ENCODE data around the gene MAN1C1.

The MAN1C1 gene

DNA sequence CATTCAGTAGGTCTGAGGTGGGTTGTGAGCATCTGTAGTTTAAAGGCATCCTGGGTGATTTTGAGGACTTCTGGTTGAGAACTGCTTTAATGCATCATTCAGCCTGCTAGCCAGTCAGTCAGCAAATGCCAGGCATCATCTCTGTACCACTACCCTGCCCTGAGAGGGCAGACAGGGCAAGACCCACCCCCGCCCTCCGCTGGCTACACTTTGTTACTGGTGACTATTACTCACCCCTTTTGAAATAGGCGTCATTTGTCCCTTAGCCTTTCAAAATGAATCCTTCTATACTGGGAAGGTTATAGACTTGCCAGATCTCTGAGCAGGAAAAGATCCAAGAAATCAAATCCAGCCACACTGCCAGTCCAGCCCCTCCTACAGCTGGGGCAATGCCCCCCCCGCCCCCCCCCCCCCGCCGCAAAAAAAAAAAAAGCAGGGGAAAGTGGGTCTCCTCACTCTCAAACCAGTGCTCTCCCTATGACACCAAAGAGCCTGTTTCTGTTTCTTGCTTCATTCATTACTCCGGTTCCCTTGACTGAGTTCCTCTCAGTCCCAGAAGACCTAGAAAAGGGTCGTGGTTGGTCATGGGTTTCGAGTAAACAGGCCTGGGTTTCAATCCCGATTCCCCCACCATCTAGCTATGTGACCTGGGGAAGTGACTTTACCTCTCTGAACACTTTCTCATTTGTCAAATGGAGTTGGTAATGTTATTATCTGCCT lies 187.8 kb downstream of the MAN1C1 start:
- DNase-seq (ENCODE audit: low spot score) = no peak

DNA sequence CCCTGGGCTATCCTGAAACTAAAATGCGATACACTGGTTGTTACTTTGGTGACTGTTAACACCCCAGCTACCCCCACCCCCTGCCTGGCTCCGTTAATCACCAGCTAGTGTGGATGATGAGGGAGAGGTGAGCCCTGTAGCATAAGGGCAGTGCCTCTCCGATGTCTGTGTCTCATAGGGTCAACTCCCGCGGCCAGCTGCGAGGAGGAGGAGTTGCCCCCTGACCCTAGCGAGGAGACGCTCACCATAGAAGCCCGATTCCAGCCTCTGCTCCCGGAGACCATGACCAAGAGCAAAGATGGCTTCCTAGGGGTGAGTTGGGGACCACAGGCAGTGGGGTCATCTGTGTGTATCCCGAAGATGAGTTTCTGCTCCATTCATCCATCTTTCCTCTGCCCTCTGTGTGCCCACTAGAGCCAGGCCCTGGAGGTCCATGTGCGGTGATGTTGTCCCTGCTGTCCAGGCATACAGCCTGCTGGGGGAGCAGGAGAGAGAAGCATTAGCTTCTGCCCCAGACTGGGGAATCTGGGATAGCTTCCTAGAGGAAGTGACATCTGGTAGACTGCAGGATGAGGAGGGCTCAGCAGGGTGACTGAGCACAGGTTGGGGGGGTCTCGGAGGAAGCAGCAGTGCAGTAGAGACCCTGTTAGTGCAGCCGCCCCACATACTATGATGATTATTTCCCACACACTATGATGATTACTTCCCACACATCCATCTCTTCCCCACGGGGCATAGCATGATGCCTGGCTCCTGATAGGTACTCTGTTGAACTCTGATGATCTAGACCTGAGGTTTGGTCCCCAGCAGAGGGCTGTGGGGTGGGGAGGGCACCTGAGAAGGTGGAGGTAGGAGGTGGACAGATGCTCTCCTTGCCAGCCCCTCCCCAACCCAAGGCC lies 188.6 kb downstream of the MAN1C1 start:
- no peak for DNase-seq (ENCODE audit: low spot score)

DNA sequence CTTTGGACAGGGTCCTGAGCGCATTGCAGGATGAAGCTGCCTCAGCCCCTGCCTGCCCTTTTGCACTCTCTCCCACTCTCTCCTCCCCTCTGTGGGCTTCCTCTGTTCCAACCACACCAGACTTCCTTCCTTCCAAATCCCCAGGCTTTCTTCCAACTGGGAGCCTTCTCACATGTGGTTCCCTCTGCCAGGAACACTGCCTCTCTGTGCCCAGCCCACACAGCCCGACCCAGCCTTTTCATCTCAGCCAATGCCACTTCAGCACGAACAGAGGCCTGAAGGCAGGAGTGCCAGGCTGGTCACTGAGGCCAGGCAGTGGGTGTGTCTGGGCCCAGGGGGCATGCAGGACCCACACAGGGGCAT lies 189.3 kb downstream of the MAN1C1 start:
- DNase-seq (ENCODE audit: low spot score) = no peak

DNA sequence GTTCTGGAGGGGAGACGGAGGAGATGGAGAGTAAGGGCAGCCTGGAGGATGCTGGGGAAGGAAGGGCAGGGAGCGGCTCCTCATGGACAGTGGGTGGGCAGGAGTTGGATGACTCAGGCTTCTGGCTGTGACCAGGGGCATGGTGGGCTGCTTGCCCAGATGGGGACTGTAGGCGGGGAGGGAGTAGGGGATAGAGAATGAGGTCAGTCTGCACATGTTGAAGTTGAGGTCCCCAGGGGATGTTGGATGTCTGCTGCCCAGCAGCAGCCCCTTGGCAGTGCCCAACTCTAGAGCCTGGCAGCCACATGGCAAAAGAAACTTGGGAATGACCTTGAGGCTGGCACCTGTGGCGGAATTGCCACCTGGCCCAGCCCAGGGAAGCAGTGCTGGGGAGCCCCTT lies 189.8 kb downstream of the MAN1C1 start:
- DNase-seq (ENCODE audit: low spot score) = no peak

DNA sequence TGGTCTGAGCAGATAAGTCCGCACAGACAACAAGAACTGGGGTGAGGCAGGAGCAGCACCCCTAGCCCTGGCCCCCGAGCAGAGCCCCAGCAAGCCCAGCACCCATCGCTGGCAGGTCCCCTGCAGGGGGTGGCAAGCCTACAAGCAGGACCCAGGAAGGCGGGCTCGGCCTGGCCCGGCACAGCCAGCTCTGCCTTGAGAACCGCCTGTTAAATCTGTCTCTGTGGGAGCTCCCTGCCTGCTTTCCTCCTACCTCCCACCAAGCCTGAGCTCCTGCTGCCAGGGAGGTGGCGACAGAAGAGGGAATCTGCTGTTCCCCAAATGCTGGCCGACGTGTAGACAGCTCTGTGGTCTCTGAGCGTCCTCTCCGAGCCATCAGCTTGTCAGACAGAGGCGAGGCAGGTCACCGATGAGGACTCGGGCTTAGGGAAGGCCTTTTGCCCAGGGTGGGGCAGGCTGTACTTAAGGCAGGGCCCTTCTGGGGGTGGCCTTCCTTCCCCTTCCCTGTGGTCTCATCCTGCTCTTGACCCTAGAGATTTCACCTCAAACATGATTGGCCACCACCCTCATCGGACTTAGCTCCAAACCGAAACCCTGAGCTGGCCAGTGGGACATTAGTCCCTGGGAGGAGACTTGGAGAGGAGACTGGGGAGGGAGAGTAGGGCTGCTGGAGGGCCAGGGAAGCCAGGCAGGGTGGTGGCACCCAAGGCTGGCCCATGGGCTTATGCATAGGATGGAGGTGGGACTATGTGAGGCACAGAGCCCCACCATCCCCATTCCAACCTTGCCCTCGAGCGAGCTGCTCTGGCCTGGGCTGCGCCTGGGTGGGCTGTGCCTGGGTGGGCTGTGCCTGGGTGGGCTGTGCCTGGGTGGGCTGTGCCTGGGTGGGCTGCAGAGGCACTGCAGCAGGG lies 191.1 kb downstream of the MAN1C1 start:
- DNase-seq (ENCODE audit: low spot score) = no peak

DNA sequence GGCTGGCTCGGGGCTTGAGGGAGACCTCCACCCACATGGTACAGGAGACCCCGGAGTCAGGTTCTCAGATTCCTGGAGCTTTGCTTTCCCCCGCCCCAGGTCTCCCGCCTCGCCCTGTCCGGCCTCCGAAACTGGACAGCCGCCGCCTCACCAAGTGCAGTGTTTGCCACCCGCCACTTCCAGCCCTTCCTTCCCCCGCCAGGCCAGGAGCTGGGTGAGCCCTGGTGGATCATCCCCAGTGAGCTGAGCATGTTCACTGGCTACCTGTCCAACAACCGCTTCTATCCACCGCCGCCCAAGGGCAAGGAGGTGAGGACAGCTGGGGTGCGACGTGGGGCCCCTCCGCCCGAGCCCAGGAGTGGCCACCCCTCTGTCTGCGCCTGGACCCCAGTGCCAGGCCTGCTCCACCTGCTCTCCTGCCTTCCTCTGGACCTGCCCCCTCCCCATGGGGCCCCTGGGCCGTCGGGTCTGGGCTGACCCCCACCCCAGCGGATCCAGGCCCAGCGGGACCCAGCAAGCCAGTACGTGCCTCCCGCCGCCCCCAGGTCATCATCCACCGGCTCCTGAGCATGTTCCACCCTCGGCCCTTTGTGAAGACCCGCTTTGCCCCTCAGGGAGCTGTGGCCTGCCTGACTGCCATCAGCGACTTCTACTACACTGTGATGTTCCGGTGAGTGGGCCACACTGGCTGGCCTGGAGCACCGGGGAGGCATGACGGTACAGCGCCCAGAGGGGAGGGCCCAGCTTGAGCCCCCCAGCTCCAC lies 192.1 kb downstream of the MAN1C1 start:
- DNase-seq (ENCODE audit: low spot score) = no peak

DNA sequence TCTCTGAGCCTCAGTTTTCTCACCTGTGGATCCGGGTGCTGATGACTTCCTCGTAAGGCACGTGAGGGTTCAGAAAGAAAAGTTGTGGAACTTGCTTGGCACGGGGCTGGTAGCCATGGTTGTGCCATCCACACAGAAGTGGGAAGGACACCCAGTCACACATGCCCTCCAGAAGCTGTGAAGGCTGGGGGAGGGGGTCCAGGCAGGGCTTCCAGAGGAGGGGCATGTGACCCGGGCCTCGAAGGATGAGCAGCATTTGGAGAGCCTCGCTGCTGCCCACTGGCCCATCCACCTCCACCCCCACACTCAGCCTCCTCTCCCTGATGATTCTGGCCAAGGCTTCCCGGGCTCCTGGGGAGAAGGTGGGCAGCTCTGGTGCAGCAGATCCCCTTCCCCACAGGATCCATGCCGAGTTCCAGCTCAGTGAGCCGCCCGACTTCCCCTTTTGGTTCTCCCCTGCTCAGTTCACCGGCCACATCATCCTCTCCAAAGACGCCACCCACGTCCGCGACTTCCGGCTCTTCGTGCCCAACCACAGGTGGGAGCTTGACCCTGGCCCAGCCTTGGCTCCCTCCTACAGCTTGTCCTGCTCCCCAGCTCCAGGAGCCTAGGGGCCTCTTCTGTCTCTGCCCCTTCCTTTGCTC lies 192.8 kb downstream of the MAN1C1 start:
- DNase-seq (ENCODE audit: low spot score) = no peak

DNA sequence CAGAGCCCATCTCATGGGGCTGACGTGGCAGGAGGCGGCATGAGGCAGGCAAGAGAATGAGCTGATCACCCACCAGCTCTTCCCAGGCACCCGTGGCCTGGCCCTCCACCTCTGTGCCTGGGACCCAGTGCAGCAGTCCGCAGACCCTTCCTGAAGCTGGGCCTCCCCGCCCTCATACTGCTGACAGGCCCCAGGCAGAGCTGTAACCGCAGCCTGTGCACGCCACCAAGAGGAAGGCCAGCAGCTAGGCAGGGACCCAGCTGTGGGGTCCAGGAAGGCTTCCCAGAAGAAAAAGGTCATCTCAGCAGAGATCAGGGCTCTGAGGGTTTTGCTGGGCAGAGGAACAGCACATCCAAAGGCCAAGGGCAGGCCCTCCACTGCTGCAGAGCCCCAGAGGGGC lies 193.3 kb downstream of the MAN1C1 start:
- DNase-seq (ENCODE audit: low spot score) = no peak

DNA sequence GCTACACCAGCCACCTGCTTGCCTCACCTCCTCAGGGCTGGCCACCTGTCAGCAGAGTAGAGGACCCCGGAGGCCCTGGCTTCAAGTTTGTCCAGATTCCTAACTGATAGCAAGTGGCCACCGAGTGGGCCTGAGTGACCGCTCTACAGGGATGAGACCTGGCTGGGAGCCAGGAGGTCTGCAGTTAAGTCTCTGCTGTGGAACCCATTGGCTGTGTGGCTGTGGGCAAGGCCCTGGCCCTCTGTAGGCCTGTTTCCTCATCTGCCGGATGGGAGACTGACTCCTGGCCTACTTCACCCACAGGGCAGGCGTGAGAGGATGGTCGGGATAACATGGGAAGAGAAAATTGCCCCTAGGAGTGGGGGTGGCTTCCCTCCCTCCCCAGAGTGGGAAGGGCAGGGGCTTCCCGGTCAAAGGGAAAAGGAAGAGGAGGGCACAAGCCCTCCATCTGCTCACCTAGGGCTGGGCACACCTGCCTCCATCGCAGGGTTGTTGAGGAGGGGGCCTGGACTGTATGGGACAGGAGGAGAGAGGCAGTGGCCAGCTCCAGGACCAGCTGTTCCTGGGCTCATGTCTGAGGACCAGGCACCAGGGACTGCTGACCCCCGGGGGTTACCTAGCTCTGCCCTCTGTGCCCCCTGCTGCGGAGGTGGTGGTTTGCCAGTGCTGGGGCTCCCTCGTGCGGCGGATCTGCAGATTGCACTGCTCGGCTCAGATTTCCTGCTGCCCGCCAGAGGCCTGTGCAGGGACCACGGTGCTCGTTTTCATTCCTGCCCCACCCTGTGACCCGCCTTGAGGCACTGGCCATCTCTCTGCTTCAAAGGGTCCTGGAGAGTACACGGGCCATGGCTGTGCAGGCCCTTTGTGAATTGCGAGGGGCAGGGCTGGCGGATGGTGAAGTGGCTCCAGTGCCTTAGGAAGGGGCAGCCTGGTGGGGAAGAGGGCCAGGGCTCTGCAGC lies 194.0 kb downstream of the MAN1C1 start:
- peak; percentile 81 for DNase-seq (ENCODE audit: low spot score)

DNA sequence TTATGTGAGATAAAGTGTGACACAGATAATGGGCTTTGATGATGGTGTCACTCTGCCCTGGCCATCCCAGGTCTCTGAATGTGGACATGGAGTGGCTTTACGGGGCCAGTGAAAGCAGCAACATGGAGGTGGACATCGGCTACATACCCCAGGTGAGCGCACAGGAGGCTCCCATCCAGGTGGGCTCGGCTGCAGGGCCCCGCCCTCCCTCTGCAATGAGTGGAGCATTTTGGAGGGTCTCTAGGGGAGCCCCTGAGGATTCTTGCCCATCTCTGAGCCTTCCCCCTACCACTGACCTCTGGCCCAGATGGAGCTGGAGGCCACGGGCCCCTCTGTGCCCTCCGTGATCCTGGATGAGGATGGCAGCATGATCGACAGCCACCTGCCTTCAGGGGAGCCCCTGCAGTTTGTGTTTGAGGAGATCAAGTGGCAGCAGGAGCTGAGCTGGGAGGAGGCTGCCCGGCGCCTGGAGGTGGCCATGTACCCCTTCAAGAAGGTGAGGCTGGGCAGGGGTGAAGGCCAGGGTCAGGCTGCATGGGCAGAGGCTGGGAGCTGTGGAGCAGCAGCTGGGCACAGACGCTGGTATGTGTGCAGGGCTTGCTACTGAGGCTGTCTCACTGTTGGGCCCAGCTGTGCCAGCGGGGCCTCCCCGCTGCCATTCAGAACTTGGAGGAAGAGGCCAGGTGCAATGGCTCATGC lies 194.9 kb downstream of the MAN1C1 start:
- no peak for DNase-seq (ENCODE audit: low spot score)

DNA sequence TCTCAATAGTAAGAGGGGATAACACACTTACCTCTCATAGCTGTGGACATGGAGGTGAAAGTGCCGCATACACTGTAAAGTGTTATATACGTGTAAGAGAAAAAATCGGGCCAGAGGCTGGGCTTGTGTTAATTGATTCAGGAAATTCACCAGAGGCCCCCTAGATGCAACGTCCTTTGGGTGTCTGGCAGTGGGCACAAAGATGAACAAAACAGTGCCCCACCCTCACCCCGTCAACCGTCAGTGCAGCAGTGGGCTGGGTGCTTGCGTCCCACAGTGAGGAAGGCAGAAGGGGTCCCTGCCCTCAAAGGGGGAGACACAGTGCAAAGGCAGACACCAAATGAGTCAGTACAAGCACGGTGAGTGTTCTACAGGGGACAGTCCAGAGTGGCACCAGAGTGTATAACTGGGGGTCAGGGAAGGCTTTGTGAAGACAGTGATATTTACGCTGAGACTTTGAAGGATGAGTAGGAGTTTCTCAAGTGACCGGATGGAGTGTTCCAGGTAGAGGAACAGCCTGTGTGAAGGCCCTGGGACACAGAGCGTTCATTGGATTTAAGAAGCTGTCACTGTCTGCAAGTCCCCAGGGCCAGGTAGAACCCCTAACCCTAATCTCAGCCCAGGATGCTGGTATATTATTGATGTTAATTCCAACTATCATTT lies 196.6 kb downstream of the MAN1C1 start:
- no peak for DNase-seq (ENCODE audit: low spot score)

DNA sequence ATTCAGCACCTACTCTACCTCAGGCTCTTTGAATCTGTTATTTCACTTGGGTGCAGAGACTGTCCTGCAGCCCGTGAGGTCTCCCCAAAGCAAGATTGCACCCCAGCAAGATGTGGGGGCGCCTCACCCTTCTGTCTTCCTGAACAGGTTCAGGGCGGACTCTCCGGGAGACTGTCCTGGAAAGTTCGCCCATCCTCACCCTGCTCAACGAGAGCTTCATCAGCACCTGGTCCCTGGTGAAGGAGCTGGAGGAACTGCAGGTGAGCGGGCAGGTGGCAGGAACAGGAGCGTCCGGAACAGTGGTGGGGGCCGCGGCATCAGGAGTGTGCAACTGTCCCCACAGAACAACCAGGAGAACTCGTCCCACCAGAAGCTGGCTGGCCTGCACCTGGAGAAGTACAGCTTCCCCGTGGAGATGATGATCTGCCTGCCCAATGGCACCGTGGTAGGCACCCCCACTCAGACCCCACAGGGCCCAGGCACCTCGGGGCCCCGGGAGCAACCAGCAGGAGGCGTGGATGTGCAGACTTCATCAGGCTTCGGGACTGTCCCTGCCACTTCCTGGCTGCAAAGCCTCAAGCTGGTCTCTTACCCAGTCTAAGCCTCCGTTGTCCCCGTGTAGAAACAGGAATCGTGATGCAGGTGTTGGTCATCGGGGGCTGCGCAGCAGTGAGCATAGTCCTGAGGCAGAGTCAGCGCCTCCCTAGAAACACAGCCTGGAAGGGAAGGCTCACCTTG lies 197.3 kb downstream of the MAN1C1 start:
- DNase-seq (ENCODE audit: low spot score) = no peak

DNA sequence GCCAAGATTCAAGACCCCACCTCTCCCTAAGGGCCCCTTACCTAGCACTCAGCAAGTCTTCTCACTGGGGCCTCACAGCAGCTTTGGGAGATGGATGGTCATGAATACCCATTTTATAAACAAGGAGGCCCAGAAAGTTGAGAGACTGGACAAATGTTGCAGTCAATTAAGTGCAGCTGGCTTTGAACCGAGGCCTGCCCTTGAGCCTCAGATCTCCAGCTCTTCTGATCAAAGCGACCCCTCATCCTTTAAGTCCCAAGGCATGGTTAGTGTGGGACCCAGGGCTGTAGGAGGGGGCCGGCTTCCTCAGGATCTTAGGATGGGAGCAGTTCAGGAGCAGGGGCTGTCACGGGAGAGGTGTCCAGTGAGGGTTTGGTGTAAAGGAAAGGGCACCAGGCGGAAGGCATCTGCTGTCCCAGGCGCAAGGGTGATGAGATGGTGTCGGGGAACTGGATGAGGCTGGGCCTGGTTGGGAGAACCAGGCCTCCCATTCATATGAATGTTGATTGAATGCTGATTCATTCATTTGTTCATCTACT lies 198.0 kb downstream of the MAN1C1 start:
- DNase-seq (ENCODE audit: low spot score) = no peak

DNA sequence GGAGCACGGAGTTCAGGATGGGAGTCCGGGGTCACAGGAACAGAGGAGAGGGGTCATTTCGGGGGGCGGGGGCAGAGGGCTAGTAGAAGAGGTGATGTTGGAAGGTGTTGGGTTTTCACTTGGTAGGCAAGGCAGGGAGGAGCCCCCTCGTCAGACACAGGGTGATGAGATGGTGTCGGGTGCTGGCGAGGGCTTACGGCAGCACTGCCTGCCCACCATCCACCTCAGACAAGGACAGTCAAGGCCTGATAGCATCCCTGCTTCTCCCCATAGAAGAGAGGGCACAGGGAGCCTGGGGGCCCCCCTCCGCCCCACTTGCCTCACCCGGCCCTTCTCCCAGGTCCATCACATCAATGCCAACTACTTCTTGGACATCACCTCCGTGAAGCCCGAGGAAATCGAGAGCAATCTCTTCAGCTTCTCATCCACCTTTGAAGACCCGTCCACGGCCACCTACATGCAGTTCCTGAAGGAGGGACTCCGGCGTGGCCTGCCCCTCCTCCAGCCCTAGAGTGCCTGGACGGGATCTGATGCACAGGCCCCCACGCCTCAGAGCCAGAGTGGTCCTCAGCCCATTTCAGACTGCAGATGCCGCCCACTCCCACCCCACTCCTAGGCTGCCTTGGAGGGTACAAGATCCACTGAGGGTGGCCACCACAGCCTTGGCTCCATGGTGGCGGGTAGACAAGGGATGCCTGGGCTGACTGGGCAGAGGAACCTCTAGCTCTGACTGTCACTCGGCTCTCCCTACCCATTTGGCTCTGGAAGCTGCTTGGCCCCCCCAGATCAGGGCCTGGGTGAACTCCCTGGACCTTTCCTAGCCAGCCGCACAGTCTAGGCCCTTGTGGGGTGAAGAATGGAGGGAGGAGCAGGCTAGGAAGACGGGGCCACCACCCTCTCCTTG lies 198.9 kb downstream of the MAN1C1 start:
- no peak for DNase-seq (ENCODE audit: low spot score)

DNA sequence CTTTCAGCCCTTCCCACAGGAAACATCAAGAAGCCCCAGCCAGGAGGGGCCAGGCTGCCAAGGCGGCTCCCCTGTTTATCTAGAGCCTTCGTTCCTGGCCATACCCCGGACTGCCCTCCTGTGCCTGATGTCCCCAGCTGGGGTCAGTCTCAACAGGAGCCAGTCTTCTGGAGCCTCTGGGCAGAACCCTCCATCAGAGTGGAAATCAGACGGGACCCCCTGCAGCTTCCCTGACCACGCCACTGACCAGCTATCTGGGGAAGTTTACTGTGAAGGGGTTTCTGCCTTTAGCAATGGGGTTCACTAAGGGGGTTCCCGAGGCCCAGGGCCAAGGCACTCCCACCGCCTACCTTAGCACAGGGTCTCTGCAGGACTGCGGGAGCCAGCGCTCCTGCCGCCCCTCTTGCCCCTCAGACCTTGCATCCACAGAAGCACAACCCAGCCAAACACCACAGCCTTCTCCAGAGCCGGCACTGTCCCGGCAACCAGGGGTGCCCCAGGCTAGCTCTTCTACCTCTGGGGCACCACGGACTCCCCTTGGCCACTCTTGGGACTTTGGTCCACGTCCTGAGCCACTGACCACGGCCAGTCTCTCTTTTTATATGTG lies 199.6 kb downstream of the MAN1C1 start:
- no peak for DNase-seq (ENCODE audit: low spot score)

DNA sequence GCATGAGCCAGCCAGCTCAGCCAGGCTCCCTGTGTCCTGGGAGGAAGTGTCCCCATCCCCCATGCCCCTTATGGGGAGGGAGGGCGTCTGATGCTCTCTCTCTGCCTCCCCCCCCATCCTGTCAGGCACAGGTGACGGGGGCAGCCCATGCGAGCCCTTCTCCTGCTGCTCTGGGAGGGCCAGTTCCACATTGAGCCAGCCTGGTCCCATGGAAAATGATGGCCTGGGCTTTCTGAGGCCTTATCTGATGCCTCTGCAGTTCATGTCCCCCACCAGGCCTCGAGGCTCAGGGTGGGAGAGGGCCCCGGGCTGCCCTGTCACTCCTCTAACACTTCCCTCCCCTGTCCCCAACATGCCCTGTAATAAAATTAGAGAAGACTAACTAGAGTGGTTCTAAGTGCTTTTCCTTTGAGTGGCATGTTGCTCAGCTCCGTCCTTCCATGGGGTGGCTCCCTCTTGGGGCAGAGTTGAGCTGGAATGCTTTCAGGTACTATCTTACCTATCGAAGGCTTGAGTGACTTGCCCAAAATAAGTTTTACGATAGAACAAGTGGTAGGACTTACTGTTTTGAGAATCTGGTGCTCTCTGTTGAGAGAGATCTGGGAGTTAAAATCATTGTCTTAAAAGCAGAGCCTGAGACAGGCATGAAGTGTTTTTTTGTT lies 201.4 kb downstream of the MAN1C1 start:
- no peak for DNase-seq (ENCODE audit: low spot score)

Data from HuH-7.5 (cell line).